Embryonic facial prominence (tissue), 1 donor: ENCODE measurements around the gene TTK.

ENCODE experiments used
- DNase-seq: peaks from one replicate; pipeline ENCODE4 v3.0.0-alpha.2; 2016; ENCODE audit errors: extremely low spot score

Gene TTK

GRCh38 chr6:80004173-80005072, at the start of gene TTK:
Gene TTK, plus strand, starts transcription at chr6:80004649. Its CDS starts 1,195 bp downstream, at chr6:80005844.
- peak; percentile 91 for DNase-seq

- DNase-seq, result no peak
Measured at GRCh38 chr6:79954849-79955248, 49.6 kb upstream of the TTK start.

GRCh38 chr6:79964607-79965081, 39.8 kb upstream of the TTK start:
- DNase-seq, result no peak

- DNase-seq, result no peak
Measured at GRCh38 chr6:79967178-79967577, 37.3 kb upstream of the TTK start.

GRCh38 chr6:79969784-79970183, 34.7 kb upstream of the TTK start:
- DNase-seq, result no peak

- no peak for DNase-seq
Measured at GRCh38 chr6:79971193-79971592, 33.3 kb upstream of the TTK start.

GRCh38 chr6:79981652-79982051, 22.8 kb upstream of the TTK start:
- no peak for DNase-seq

- DNase-seq, result no peak
Measured at GRCh38 chr6:79984261-79984660, 20.2 kb upstream of the TTK start.

GRCh38 chr6:79985128-79985527, 19.3 kb upstream of the TTK start:
- no peak for DNase-seq

- no peak for DNase-seq
Measured at GRCh38 chr6:79989641-79990040, 14.8 kb upstream of the TTK start.

- DNase-seq, result no peak
Measured at GRCh38 chr6:79993012-79993910, 11.2 kb upstream of the TTK start.

GRCh38 chr6:79993911-79994309, 10.5 kb upstream of the TTK start:
- no peak for DNase-seq

- no peak for DNase-seq
Measured at GRCh38 chr6:79997728-79998127, 6.7 kb upstream of the TTK start.

- no peak for DNase-seq
Measured at GRCh38 chr6:80001337-80001736, 3.1 kb upstream of the TTK start.

- peak; percentile 49 for DNase-seq
Measured at GRCh38 chr6:80003826-80004172, 650 bp upstream of the TTK start.

- DNase-seq, result no peak
Measured at GRCh38 chr6:80005406-80005805, 957 bp downstream of the TTK start.

- DNase-seq, result no peak
Measured at GRCh38 chr6:80006541-80006940, 2.1 kb downstream of the TTK start.

GRCh38 chr6:80009531-80009930, 5.1 kb downstream of the TTK start:
- no peak for DNase-seq

- DNase-seq, result no peak
Measured at GRCh38 chr6:80010288-80010687, 5.8 kb downstream of the TTK start.

- DNase-seq, result no peak
Measured at GRCh38 chr6:80015839-80016435, 11.5 kb downstream of the TTK start.

GRCh38 chr6:80020381-80021120, 16.1 kb downstream of the TTK start:
- DNase-seq, result no peak
